HFFc6 (cell line): ENCODE data around the gene ZNF90. TPM values are rescaled to one million over a fixed set of nuclear protein-coding genes. Genes with fewer than 3 reads are reported as not detected.

Source experiments
- DNase-seq: peaks from one replicate; pipeline ENCODE4 v3.0.0-alpha.2; 2018
- H3K27ac Mint-ChIP-seq: 2 replicates; pipeline ENCODE4 v1.8.0; 2020; ENCODE audit warnings: mild to moderate bottlenecking, mixed read lengths
- H3K27me3 Mint-ChIP-seq: 2 replicates; pipeline ENCODE4 v1.8.0; 2021; ENCODE audit warnings: mild to moderate bottlenecking, moderate library complexity, mixed read lengths; ENCODE audit not compliant: insufficient read depth
- H3K36me3 Mint-ChIP-seq: 2 replicates; pipeline ENCODE4 v1.8.0; 2021; ENCODE audit warnings: low read depth, mixed read lengths
- H3K4me1 Mint-ChIP-seq: 2 replicates; pipeline ENCODE4 v1.8.0; 2020; ENCODE audit warnings: low read depth, mixed read lengths
- H3K4me3 Mint-ChIP-seq: 2 replicates; pipeline ENCODE4 v1.8.0; 2020; ENCODE audit warnings: mild to moderate bottlenecking, moderate library complexity, mixed read lengths
- H3K9me3 Mint-ChIP-seq: 2 replicates; pipeline ENCODE4 v1.8.0; 2020; ENCODE audit warnings: mild to moderate bottlenecking, mixed read lengths
- CTCF ChIP-seq: fragments of 200-600 bp; sonication (generic); IDR thresholded peaks from 2 replicates; pipeline ENCODE4 v1.5.0; 2021; ENCODE audit warnings: antibody characterized with exemption, mild to moderate bottlenecking
- total RNA-seq, 6 experiments: library from RNA; stranded (reverse); fragmentation: NEBNext Ultra II Directional; extraction: Animal tissue kit (Norgen Biotek cat#: 25700); gene quantifications; 2 replicates in 1 of 6; 3 replicates in 5 of 6; pipeline ENCODE4 v1.2.3, GENCODE V29; 2021

ZNF90 gene
- total RNA-seq, 6 experiments from 2014 or later, result 0.74 to 1.6 (median 1.2) TPM

- H3K27ac Mint-ChIP-seq, result no peak overlapping the region
- no peak for DNase-seq
- peaks cover 4% of the 10 kb centered on the region for H3K27me3 Mint-ChIP-seq
- H3K4me3 Mint-ChIP-seq, result no peak overlapping the region
- H3K36me3 Mint-ChIP-seq, result peaks cover 19% of the 10 kb centered on the region; the same call in 1 of the 2 replicates
- TF ChIP-seq CTCF, result no peak
- peaks cover 6% of the 10 kb centered on the region; the same call in 1 of the 2 replicates for H3K4me1 Mint-ChIP-seq
- peaks cover 56% of the 10 kb centered on the region for H3K9me3 Mint-ChIP-seq
Observed at GRCh38 chr19:20162821-20163220, 85.0 kb downstream of the ZNF90 start.

GRCh38 chr19:20164456-20164855 lies 86.7 kb downstream of the ZNF90 start:
- no peak overlapping the region for H3K4me3 Mint-ChIP-seq
- peaks cover 7% of the 10 kb centered on the region; the same call in 1 of the 2 replicates for H3K4me1 Mint-ChIP-seq
- H3K27ac Mint-ChIP-seq, result no peak overlapping the region

GRCh38 chr19:20165971-20166592 lies 88.3 kb downstream of the ZNF90 start:
- no peak for TF ChIP-seq CTCF
- H3K4me1 Mint-ChIP-seq, result peaks cover 7% of the 10 kb centered on the region; the same call in 1 of the 2 replicates
- peaks cover 5% of the 10 kb centered on the region for H3K27me3 Mint-ChIP-seq
- no peak overlapping the region for H3K27ac Mint-ChIP-seq
- no peak for DNase-seq
- H3K9me3 Mint-ChIP-seq, result peaks cover 56% of the 10 kb centered on the region
- peaks cover 35% of the 10 kb centered on the region for H3K36me3 Mint-ChIP-seq
- no peak overlapping the region for H3K4me3 Mint-ChIP-seq

More at GRCh38 chr19:20164456-20164855, 86.7 kb downstream of the ZNF90 start:
- Mint-ChIP-seq H3K9me3 (peaks cover 57% of the 10 kb centered on the region), H3K36me3 (peaks cover 24% of the 10 kb centered on the region; the same call in 1 of the 2 replicates), H3K27me3 (peaks cover 5% of the 10 kb centered on the region)
- DNase-seq, result no peak
- no peak for TF ChIP-seq CTCF

GRCh38 chr19:20167020-20167644 lies 89.3 kb downstream of the ZNF90 start, which contains the start of gene ZNF486:
Gene ZNF486, plus strand, starts transcription at chr19:20167214. Its CDS starts 117 bp downstream, at chr19:20167331.
- peaks cover 7% of the 10 kb centered on the region; the same call in 1 of the 2 replicates for H3K4me1 Mint-ChIP-seq
- TF ChIP-seq CTCF, result no peak
- H3K36me3 Mint-ChIP-seq, result peaks cover 45% of the 10 kb centered on the region
- H3K27ac Mint-ChIP-seq, result peak within 1 kb of the TSS; percentile 95
- DNase-seq, result peak; percentile 88
- H3K4me3 Mint-ChIP-seq, result peak within 1 kb of the TSS; percentile 97
- peaks cover 5% of the 10 kb centered on the region for H3K27me3 Mint-ChIP-seq
- peaks cover 55% of the 10 kb centered on the region for H3K9me3 Mint-ChIP-seq

- Mint-ChIP-seq H3K4me1 (peaks cover 7% of the 10 kb centered on the region; the same call in 1 of the 2 replicates), H3K27me3 (peaks cover 4% of the 10 kb centered on the region), H3K36me3 (peaks cover 45% of the 10 kb centered on the region), H3K27ac (peak overlapping the region; percentile 95), H3K4me3 (peak overlapping the region; percentile 97), H3K9me3 (peaks cover 49% of the 10 kb centered on the region)
- TF ChIP-seq CTCF, result no peak
- peak; percentile 38 for DNase-seq
Observed at GRCh38 chr19:20167651-20168122, 89.9 kb downstream of the ZNF90 start.

Other genes starting within 250 kb of the ZNF90 start
- gene ZNF253, start 212.1 kb upstream of the ZNF90 start, total RNA-seq, result 1 to 10 TPM; 2.9 to 4.4 (median 3.5) TPM
- gene ZNF93, start 177.1 kb upstream of the ZNF90 start, total RNA-seq, result 1 to 10 TPM; 3.2 to 4.9 (median 4.2) TPM
- 1 to 10 TPM; 2.1 to 4.7 (median 3.4) TPM for gene ZNF682, start 38.5 kb upstream of the ZNF90 start, total RNA-seq
- gene ZNF486, start 89.2 kb downstream of the ZNF90 start, total RNA-seq, result 1 to 10 TPM; 2.1 to 2.8 (median 2.4) TPM